Measurements from ENCODE around the gene INTS3. TPM values are rescaled to one million over a fixed set of nuclear protein-coding genes. Genes with fewer than 3 reads are reported as not detected.

Gene INTS3
- total and polyA plus RNA-seq, 2 donors (not counting 3 experiments of a cell fraction or from before 2014, with no cell fraction given) = 61.9 to 63.1 TPM

- DNase-seq (ENCODE audit: low read depth, low spot score) (peak; percentile 88), FAIRE-seq (peak; percentile 97)
- Histone ChIP-seq H2AFZ (ENCODE audit: low read depth, low read length) (peak overlapping the region; percentile 8), H3K36me3 (ENCODE audit: control insufficient read depth in 2 of 2, extremely low read depth in 1 of 2, insufficient read depth in 2 of 2, low read length in 2 of 2) (peaks cover 17 to 23% of the 10 kb centered on the region in 2 experiments), H3K79me2 (ENCODE audit: control insufficient read depth, insufficient read depth, low read length) (no peaks in the 10 kb centered on the region), H3K27ac (ENCODE audit: insufficient read depth, low read depth, low read length) (peak overlapping the region; percentile 36), H3K4me3 (replicated peaks in 1 of 3; ENCODE audit: insufficient read depth in 1 of 3, low read depth in 1 of 3, low read length in 3 of 3) (no peak overlapping the region), H3K9ac (replicated peaks; ENCODE audit: extremely low read depth, insufficient read depth, low read length) (peak overlapping the region; percentile 23), H3K9me3 (replicated peaks; ENCODE audit: control insufficient read depth, insufficient read depth, low read length) (no peaks in the 10 kb centered on the region), H3K27me3 (ENCODE audit: control insufficient read depth in 2 of 2, insufficient read depth in 2 of 2, low read length in 2 of 2) (no peaks in the 10 kb centered on the region), H3K9me1 (replicated peaks; ENCODE audit: control insufficient read depth, extremely low read depth, insufficient read depth, low read length) (no peaks in the 10 kb centered on the region), H3K4me2 (ENCODE audit: insufficient read depth, low read length) (peak overlapping the region; percentile 27), H4K20me1 (replicated peaks; ENCODE audit: control insufficient read depth, extremely low read depth, insufficient read depth, low read length) (no peaks in the 10 kb centered on the region), H3K4me1 (ENCODE audit: control insufficient read depth, extremely low read depth, insufficient read depth, low read length) (peaks cover 37% of the 10 kb centered on the region)
- intact Hi-C loops (cut with micrococcal nuclease) (loop anchor here (1.0 to 2.0 kb wide), 7 partner anchors 21 to 240 kb away; partner anchors contain the start of genes INTS3 and RAB13), dilution Hi-C loops (cut with MboI; ENCODE audit: extremely low pct_ligation_motif_present, low sequenced_read_pairs) (no loop called here)
- ChIA-PET POLR2A (no interaction called here), CTCF (interaction anchor here (1.1 to 5.0 kb wide), 6 partner anchors 17 to 79 kb away, joined by 3 to 29 read pairs (median 4); partner anchors contain the start of genes ILF2, INTS3 and NPR1)
- TF ChIP-seq POLR2AphosphoS5 (IDR thresholded peaks at IDR 0.05; ENCODE audit: insufficient read depth, low read depth, low read length) (peak; percentile 42), MYC (IDR thresholded peaks at IDR 0.05; ENCODE audit: low read depth, low read length) (no peak), POLR2A (IDR thresholded peaks at IDR 0.05; ENCODE audit: low read depth, low read length) (no peak), EZH2 (IDR thresholded peaks at IDR 0.05; ENCODE audit: borderline replicate concordance, low read depth, low read length, severe bottlenecking) (no peak), FOS (IDR thresholded peaks at IDR 0.05; ENCODE audit: borderline replicate concordance, insufficient read depth, low read length) (no peak), JUN (IDR thresholded peaks at IDR 0.05; ENCODE audit: borderline replicate concordance, insufficient read depth, insufficient read length, low read depth) (no peak)
- TF ChIP-seq, protein P1, sequence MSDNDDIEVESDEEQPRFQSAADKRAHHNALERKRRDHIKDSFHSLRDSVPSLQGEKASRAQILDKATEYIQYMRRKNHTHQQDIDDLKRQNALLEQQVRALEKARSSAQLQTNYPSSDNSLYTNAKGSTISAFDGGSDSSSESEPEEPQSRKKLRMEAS (IDR thresholded peaks at IDR 0.05; ENCODE audit: insufficient read depth, insufficient read length) = no peak
- TF ChIP-seq, protein P2, sequence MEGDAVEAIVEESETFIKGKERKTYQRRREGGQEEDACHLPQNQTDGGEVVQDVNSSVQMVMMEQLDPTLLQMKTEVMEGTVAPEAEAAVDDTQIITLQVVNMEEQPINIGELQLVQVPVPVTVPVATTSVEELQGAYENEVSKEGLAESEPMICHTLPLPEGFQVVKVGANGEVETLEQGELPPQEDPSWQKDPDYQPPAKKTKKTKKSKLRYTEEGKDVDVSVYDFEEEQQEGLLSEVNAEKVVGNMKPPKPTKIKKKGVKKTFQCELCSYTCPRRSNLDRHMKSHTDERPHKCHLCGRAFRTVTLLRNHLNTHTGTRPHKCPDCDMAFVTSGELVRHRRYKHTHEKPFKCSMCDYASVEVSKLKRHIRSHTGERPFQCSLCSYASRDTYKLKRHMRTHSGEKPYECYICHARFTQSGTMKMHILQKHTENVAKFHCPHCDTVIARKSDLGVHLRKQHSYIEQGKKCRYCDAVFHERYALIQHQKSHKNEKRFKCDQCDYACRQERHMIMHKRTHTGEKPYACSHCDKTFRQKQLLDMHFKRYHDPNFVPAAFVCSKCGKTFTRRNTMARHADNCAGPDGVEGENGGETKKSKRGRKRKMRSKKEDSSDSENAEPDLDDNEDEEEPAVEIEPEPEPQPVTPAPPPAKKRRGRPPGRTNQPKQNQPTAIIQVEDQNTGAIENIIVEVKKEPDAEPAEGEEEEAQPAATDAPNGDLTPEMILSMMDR (IDR thresholded peaks at IDR 0.05; ENCODE audit: extremely low read depth in 1 of 2, insufficient read depth in 1 of 2, low read depth in 1 of 2, low read length in 2 of 2) = peak; percentile 94 to 96
- BruUV-seq (replicated peaks) = no TSS peak
Observed at GRCh38 chr1:153749408-153750005, 21.7 kb downstream of the INTS3 start.
